ENCODE data around the gene HAUS7.

DNA sequence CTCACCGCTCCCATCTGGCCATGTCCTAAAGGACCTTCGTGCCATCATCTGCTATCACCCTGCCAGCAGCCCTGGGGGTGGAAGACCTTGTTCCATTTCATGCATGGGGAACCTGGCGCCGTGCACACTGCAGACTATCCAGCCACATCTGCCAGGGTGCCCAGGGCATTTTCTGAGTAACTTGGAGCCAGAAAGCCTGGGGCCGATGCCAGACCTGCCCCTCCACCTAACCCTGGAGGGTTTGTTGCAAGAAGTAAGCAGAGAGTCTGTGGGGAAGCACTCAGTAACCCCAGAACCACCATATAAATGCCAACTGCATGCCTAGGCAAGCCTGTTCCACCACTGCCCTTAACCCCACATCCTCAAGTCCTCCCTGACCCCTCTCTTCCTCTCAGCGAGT lies 7.3 kb downstream of the HAUS7 start:
- TF ChIP-seq, protein P1, sequence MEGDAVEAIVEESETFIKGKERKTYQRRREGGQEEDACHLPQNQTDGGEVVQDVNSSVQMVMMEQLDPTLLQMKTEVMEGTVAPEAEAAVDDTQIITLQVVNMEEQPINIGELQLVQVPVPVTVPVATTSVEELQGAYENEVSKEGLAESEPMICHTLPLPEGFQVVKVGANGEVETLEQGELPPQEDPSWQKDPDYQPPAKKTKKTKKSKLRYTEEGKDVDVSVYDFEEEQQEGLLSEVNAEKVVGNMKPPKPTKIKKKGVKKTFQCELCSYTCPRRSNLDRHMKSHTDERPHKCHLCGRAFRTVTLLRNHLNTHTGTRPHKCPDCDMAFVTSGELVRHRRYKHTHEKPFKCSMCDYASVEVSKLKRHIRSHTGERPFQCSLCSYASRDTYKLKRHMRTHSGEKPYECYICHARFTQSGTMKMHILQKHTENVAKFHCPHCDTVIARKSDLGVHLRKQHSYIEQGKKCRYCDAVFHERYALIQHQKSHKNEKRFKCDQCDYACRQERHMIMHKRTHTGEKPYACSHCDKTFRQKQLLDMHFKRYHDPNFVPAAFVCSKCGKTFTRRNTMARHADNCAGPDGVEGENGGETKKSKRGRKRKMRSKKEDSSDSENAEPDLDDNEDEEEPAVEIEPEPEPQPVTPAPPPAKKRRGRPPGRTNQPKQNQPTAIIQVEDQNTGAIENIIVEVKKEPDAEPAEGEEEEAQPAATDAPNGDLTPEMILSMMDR (IDR thresholded peaks at IDR 0.05), result no peak
- TF ChIP-seq POLR2A (IDR thresholded peaks at IDR 0.05), result no peak
